Fibroblast of the conjunctiva (primary cell): ENCODE measurements around the gene DNAJC15.
"Not testable (repeated sequence)": the region's sequence is repeated elsewhere in the genome, so short reads cannot be mapped to it uniquely, and the experiment has no call there.

ENCODE experiments used
- DNase-seq: peaks from one replicate; pipeline ENCODE4 v3.0.0-alpha.2; 2010; ENCODE audit warnings: low read depth

Gene DNAJC15

DNA sequence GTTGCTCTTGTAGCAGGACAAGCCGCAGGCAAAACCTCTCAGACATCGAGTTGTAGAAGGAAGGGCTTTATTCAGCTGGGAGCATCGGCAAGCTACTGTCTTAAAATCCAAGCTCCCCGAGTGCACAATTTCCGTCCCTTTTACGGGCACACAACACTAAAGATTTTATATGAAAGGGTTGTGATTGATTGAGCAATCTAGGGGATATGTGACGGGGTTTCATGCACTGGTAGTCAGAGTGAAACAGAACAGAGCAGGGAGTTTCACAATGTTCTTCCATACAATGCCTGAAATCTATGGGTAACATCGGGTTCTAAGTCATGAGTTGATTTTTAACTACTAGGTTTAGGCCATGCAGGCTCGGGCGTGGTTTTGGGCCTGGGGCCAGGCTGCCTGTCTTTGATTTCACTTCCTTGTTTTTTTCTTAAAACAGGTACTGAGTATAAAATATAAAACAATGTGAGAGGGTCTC is 22.0 kb downstream of the DNAJC15 start:
- DNase-seq, result not testable (repeated sequence)

- DNase-seq, result no peak
Observed at GRCh38 chr13:43046259-43046658, 22.9 kb downstream of the DNAJC15 start.

GRCh38 chr13:43054803-43055802 is 31.7 kb downstream of the DNAJC15 start:
- DNase-seq, result peak; percentile 85

- no peak for DNase-seq
Observed at GRCh38 chr13:43057653-43058317, 34.4 kb downstream of the DNAJC15 start.

GRCh38 chr13:43058318-43058674 is 34.9 kb downstream of the DNAJC15 start:
- DNase-seq, result peak; percentile 74

DNA sequence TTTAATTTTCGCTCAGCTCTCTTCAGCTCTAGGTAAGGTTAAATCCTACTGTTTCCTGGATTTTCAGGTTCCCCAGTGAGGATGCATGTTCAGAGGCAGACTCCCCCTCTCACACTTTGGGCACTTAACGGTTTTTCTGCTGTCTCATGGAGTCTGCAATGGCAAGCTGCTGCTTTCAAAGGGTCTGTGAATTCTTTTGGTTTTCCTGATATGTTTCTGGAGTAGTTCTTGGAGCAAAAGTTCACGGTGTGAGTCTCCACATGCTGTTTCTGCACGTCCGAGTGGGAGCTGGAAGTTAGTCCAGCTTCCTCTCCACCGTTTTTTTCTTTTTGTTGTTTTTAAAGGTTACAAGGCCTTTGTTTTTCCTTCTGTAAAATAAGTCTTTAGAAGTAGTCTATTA is 35.4 kb downstream of the DNAJC15 start:
- no peak for DNase-seq

DNA sequence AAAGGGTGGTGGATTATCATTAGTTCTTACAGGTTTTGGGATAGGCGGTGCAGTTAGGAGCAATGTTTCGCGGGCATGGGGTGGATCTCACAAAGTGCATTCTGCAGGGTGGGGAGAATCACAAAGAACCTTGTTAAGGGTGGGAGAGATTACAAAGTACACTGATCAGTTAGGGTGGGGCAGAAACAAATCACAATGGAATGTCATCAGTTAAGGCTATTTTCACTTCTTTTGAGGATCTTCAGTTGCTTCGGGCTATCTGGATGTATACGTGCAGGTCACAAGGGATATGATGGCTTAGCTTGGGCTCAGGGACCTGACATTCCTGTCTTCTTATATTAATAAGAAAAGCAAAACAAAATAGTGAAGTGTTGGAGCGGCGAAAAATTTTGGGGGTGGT is 36.4 kb downstream of the DNAJC15 start:
- DNase-seq, result not testable (repeated sequence)

- not testable (repeated sequence) for DNase-seq
Observed at GRCh38 chr13:43060806-43061205, 37.4 kb downstream of the DNAJC15 start.

GRCh38 chr13:43061496-43062280 is 38.3 kb downstream of the DNAJC15 start:
- no peak for DNase-seq

DNA sequence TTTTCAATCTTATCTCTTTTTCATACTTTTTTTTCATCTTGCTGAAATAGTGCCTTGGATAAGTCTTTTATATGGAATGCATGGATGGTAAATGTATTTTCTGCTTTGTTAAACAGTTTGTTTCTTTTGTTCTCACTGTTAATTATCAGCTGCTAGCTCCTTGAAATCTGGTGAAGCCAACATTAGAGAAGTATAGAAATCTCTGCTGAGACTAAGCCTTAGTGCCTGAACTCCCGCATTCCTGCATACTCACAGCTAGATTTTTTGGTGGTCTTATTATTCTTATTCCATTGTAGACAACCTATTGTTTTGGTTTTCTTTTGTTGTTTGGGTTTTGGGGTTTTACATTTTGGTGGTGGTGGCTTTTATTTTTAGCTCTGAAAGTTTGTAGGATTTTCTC is 48.4 kb downstream of the DNAJC15 start:
- no peak for DNase-seq

- DNase-seq, result peak; percentile 13
Observed at GRCh38 chr13:43072394-43072793, 49.0 kb downstream of the DNAJC15 start.

- no peak for DNase-seq
Observed at GRCh38 chr13:43074824-43075510, 51.6 kb downstream of the DNAJC15 start.

- not testable (repeated sequence) for DNase-seq
Observed at GRCh38 chr13:43075511-43075902, 52.1 kb downstream of the DNAJC15 start.

DNA sequence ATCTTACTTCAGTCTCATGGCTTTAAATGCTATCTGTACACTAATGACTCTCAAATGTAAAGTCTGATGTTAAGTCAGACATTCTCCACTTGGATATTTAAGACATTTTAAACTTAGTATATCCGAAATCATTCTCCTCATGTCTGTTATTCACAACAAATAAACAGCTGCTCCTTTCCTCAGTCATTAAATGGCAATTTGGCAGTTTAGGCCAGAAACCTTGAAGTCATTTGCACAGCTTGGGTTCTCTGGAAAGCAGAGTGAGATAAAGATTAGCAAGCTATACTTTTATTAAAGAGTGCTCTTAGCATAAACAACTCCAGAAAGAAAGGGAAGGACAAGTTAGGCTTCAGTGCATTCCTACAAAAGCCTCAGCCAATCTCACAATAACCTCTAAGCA is 53.7 kb downstream of the DNAJC15 start:
- DNase-seq, result no peak

DNA sequence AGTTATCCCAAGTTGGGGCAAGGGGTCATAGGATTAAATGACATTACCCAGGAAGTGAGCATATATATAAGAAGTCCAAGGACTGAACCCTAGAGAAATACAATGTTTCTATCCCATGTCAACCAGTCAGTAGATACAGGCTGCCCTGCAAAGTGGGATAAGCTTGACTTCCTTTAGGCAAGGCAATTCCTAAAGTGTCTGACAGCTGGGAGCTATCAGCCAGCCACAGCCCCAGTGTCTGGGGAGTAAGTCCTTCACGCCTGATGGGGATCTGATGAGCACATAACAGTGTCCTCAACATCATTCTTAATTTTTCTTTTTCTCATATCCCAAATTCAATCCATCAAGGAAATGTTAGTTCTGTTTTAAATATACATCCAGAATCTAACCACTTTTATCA is 54.1 kb downstream of the DNAJC15 start:
- no peak for DNase-seq

DNA sequence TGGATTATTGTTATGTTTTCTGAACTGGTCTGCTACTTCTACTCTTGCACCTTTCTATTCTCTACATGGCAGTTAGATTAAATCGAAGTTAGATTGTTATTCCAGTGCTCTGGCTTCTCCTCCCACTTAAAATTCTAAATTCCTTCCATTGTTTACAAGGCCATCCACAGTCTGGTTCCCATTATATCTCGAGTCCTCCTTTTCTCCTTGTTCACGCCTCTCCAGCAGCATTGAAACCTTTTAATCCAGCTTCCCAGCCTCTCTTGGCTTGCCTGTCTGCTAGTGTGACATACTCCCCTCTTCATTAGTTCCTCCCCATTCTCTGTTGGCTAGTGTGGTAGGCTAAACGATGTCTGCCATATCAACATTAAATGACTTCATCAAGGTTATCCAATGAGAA is 54.5 kb downstream of the DNAJC15 start:
- no peak for DNase-seq

GRCh38 chr13:43078399-43078798 is 55.0 kb downstream of the DNAJC15 start:
- DNase-seq, result no peak

DNA sequence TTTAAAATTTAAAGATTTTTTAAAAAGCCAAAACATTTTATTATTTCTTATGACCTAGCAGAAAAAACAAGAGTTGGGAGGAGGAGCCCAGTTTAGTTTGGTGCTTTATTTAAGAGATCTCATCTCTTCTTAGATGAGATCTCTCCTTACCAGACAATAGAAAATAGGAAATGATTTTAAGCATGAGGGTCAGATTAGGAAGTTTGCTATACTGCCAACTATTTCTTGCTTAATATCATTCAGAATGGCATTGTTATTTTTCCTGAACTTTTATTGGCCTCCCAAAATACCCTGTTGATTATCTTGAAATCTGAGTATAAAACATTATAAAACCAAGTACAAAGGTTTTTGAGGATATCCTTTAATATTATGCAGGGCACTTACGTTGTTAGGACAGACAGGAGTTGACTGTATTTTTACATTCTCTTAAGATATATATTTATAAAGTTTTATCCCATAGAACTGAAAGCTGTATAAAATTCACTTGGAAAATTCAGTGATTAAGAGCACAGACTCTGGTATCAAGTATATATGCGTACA is 56.1 kb downstream of the DNAJC15 start:
- no peak for DNase-seq

DNA sequence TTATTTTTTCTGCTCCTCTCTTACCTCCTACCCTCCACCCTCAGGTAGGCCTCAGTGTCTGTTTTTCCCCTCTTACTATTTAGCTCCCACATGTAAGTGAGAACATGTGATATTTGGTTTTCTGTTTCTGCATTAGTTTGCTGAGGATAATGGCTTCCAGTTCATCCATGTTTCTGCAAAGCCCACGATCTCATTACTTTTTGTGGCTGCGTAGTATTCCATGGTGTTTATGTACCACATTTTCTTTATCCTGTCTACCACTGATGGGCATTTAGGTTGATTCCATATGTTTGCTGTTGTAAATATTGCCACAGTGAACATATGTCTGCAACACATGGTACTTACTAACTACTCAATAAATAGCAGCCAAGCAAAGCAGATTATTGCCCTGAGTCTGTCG is 56.8 kb downstream of the DNAJC15 start:
- no peak for DNase-seq

- no peak for DNase-seq
Observed at GRCh38 chr13:43081866-43082265, 58.5 kb downstream of the DNAJC15 start.

- DNase-seq, result no peak
Observed at GRCh38 chr13:43083750-43084149, 60.4 kb downstream of the DNAJC15 start.
